Measurements from ENCODE around the gene ZMIZ1.

Gene ZMIZ1

GRCh38 chr10:79308969-79309665 is 240.4 kb downstream of the ZMIZ1 start:
- H3K9ac ChIP-seq, result no peak overlapping the region
- no peak for TF ChIP-seq Cebpa-rat (IDR thresholded peaks at IDR 0.05)
- no peaks in the 10 kb centered on the region for H3K27me3 ChIP-seq
- no peak overlapping the region for H3K4me2 ChIP-seq
- no peak overlapping the region for H3K4me3 ChIP-seq
- peaks cover 99% of the 10 kb centered on the region for H3K36me3 ChIP-seq
- peaks cover 94% of the 10 kb centered on the region for H4K20me1 ChIP-seq
- H3K9me3 ChIP-seq, result no peaks in the 10 kb centered on the region
- H3K4me1 ChIP-seq, result peaks cover 41% of the 10 kb centered on the region
- H3K27ac ChIP-seq, result peak overlapping the region; percentile 5; the same call in 1 of the 2 replicates

GRCh38 chr10:79310200-79310865 is 241.6 kb downstream of the ZMIZ1 start:
- Histone ChIP-seq H3K9ac (no peak overlapping the region), H3K4me3 (no peak overlapping the region), H3K27ac (peak overlapping the region; percentile 5; the same call in 1 of the 2 replicates), H3K9me3 (no peaks in the 10 kb centered on the region), H3K4me2 (no peak overlapping the region), H3K27me3 (no peaks in the 10 kb centered on the region), H3K36me3 (peaks cover 97% of the 10 kb centered on the region), H4K20me1 (peaks cover 94% of the 10 kb centered on the region), H3K4me1 (peaks cover 51% of the 10 kb centered on the region)
- TF ChIP-seq Cebpa-rat (IDR thresholded peaks at IDR 0.05), result no peak

DNA sequence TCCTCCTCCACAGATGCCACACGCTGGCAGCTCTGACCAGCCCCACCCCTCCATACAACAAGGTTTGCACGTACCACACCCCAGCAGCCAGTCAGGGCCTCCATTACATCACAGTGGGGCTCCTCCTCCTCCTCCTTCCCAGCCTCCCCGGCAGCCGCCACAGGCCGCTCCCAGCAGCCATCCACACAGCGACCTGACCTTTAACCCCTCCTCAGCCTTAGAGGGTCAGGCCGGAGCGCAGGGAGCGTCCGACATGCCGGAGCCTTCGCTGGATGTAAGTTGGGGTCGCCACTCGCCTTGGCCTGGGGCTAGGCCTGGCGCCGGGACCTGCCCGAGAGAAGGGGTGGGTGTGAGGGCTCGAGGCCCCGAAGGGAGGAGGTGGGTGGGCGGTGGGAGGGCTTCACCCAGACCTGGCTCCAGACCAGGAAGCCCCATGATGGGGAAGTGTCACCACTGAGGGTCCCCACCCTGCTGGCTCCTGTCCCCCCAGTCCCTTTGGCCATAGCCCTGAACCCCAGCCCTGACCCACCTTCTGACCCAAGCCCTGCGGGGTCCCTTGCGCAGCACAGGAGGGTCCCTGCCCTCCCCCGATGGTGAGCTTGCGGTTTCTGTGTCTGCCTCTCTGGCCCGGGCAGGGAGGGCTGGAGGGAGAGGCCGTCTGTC is 242.3 kb downstream of the ZMIZ1 start:
- Histone ChIP-seq H4K20me1 (peaks cover 94% of the 10 kb centered on the region), H3K36me3 (peaks cover 92% of the 10 kb centered on the region), H3K27ac (no peak overlapping the region)

DNA sequence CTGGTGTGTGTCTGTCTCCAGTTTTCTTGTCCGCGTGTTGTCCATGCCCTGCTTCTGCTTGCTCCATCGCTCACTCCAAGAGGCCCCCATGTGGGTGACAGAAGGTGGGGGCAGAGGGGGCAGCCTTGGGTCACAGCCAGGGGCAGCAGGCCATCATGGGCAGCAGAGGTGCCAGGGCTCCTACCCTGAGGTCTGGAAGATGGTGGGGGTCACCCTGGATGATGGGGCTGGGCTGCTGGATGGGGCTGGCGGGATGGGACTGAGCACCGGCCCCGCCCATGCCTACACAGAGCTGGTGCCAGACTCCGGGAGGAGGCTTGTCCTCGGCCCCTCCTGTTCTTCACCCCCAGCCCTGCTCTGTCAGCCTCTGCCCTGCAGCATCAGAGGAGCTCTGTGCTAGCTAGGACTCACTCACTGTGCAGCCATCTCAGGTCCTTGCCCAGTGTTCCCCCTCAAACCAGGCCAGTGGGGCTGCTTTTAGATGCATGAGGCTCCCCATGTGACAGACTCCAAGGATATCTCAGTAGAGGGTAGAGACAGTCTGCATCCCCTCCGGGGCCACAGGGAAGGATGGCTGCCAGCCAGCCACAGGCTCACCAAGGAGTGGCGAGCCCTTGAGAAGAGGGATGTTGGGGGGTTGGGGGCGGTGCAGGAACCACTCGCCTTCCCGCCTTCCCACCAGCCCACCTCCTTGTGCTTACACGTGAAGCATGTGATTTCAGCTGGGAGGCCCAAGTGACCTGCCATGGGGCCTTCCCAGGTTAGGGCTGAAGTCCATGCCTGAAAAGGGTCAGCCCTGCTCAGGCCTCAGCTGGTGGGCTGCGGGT is 243.0 kb downstream of the ZMIZ1 start:
- Histone ChIP-seq H3K27me3 (no peaks in the 10 kb centered on the region), H3K9me3 (no peaks in the 10 kb centered on the region), H3K4me1 (peaks cover 65% of the 10 kb centered on the region), H3K4me2 (no peak overlapping the region), H3K9ac (no peak overlapping the region), H3K36me3 (peaks cover 85% of the 10 kb centered on the region), H3K4me3 (no peak overlapping the region), H3K27ac (no peak overlapping the region), H4K20me1 (peaks cover 94% of the 10 kb centered on the region)
- TF ChIP-seq Cebpa-rat (IDR thresholded peaks at IDR 0.05), result no peak

More for the DNA sequence above, 242.3 kb downstream of the ZMIZ1 start:
- no peak for TF ChIP-seq Cebpa-rat (IDR thresholded peaks at IDR 0.05)
- H3K4me3 ChIP-seq, result no peak overlapping the region
- H3K9ac ChIP-seq, result no peak overlapping the region
- no peaks in the 10 kb centered on the region for H3K27me3 ChIP-seq
- peaks cover 58% of the 10 kb centered on the region for H3K4me1 ChIP-seq
- H3K4me2 ChIP-seq, result no peak overlapping the region
- no peaks in the 10 kb centered on the region for H3K9me3 ChIP-seq

DNA sequence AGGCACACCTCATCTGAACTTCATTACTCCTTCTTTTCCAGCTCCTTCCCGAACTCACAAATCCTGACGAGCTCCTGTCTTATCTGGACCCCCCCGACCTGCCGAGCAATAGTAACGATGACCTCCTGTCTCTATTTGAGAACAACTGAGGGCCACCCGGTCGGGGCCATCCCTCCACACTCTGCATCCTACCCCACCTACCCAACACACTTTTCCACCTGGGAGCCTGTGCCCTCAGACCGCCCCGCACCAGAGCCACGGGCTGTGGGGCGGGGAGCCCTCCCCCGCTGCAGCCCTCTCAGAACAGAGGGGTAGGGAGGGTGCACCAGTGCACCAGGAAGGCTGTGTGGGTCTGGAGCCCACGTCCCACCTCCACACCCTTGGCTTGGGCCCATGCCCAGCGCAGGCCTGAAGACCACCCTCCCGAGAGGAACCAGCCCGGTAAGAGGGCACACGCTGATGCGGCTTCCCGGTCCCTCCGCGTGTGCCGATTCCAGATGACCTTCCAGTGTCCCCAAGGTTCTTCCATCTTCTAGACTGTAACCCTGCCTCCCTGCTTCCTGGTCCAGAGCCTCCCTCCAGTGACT is 243.9 kb downstream of the ZMIZ1 start:
- H3K27me3 ChIP-seq, result no peaks in the 10 kb centered on the region
- peaks cover 95% of the 10 kb centered on the region for H4K20me1 ChIP-seq
- TF ChIP-seq Cebpa-rat (IDR thresholded peaks at IDR 0.05), result no peak
- no peak overlapping the region for H3K9ac ChIP-seq
- no peak overlapping the region for H3K4me2 ChIP-seq
- H3K4me1 ChIP-seq, result peaks cover 74% of the 10 kb centered on the region
- H3K4me3 ChIP-seq, result no peak overlapping the region
- H3K9me3 ChIP-seq, result no peaks in the 10 kb centered on the region
- H3K36me3 ChIP-seq, result peaks cover 76% of the 10 kb centered on the region
- peak overlapping the region; percentile 23; the same call in 1 of the 2 replicates for H3K27ac ChIP-seq

DNA sequence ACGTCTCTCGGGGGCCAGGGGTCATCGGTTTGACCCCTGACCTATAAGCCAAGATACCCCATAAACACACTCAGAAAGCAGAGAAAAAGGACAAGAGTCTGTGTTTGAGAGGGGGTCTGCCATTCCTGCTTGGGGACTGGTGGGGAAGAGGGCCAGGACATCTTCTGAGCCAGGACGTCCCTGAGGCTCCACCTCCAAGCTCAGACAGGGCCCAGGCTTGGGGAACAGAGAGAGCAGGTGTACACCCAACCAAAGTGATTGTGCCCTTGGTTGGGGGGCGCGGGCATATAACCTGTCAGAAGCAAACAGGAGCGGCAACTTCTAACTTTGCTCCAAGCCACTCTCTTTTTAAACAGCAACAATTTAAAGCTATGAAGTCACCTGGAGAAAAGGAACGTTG is 244.6 kb downstream of the ZMIZ1 start:
- Histone ChIP-seq H3K27me3 (no peaks in the 10 kb centered on the region), H3K36me3 (peaks cover 70% of the 10 kb centered on the region), H3K4me3 (no peak overlapping the region), H3K9ac (no peak overlapping the region), H3K27ac (peak overlapping the region; percentile 23; the same call in 1 of the 2 replicates), H4K20me1 (peaks cover 89% of the 10 kb centered on the region), H3K9me3 (no peaks in the 10 kb centered on the region), H3K4me2 (no peak overlapping the region), H3K4me1 (peaks cover 75% of the 10 kb centered on the region)
- no peak for TF ChIP-seq Cebpa-rat (IDR thresholded peaks at IDR 0.05)

- H3K9me3 ChIP-seq, result no peaks in the 10 kb centered on the region; the same call in 1 of the 2 replicates
- H3K36me3 ChIP-seq, result peaks cover 63% of the 10 kb centered on the region
- peaks cover 75% of the 10 kb centered on the region for H3K4me1 ChIP-seq
- no peak overlapping the region for H3K4me2 ChIP-seq
- H3K27me3 ChIP-seq, result no peaks in the 10 kb centered on the region
- H3K9ac ChIP-seq, result no peak overlapping the region
- H4K20me1 ChIP-seq, result peaks cover 82% of the 10 kb centered on the region
- no peak overlapping the region for H3K4me3 ChIP-seq
- TF ChIP-seq Cebpa-rat (IDR thresholded peaks at IDR 0.05), result no peak
- H3K27ac ChIP-seq, result peak overlapping the region; percentile 23; the same call in 1 of the 2 replicates
Measured at GRCh38 chr10:79313911-79314439, 245.2 kb downstream of the ZMIZ1 start.

DNA sequence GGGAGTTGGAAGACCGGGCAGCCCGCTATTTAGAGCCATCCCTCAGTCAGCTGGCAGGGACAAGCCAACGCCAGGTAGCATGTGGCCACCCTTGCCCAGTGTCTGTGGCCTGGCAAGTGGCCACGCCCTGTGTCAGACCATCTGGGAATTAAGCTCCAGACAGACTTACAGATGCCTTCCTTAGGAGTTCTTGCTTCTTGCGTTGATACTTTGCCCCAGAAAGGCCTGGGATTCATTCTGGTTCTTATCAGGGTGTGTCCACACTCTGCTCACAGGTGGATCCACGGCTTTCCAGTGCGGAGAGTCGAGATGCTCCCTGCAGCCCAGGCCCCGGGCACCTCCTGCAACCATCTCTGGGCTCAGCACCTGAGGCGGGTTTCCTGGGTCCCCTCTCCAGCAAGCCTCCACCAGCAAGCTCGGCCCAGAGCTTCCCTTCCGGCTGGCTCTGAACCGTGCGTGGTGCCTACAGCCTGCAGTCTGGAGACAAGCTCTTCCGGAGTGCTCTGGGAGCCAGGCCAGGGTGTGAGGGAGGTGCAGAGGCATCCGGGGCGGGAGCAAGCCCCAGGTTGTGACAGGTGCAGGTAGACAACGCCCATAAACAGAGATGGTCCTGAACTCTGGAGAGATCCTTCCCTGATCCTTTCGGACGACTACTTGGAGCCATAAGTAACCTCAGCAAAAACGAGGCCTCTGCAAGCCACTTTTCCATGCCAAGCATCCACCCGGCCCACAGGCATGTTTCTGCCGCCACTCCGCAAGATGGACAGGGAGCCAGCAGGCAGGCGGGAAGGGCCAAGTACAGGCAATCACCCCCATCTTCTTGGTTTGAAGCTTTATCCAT is 246.2 kb downstream of the ZMIZ1 start:
- Histone ChIP-seq H3K4me3 (no peak overlapping the region), H3K9me3 (no peaks in the 10 kb centered on the region; the same call in 1 of the 2 replicates), H3K36me3 (peaks cover 53% of the 10 kb centered on the region), H3K27ac (peak overlapping the region; percentile 18; the same call in 1 of the 2 replicates), H3K27me3 (no peaks in the 10 kb centered on the region), H3K4me2 (no peak overlapping the region), H3K4me1 (peaks cover 78% of the 10 kb centered on the region), H4K20me1 (peaks cover 72% of the 10 kb centered on the region), H3K9ac (0 out of 2 replicates have a peak overlapping the region, but pooled peaks have one; percentile 17)
- TF ChIP-seq Cebpa-rat (IDR thresholded peaks at IDR 0.05), result no peak

Measured in BLaER1 (cell line).